Epithelial cell of proximal tubule (primary cell): ENCODE measurements around the gene MCAT. TPM values are rescaled to one million over a fixed set of nuclear protein-coding genes. Genes with fewer than 3 reads are reported as not detected.

Source experiments
- DNase-seq: peaks from one replicate; pipeline ENCODE4 v3.0.0-alpha.2; 2011; ENCODE audit warnings: low read depth
- H3K4me3 ChIP-seq: 2 replicates; pipeline ENCODE4 v1.5.1; 2011; ENCODE audit warnings: low read depth, mild to moderate bottlenecking, low read length
- total RNA-seq: library from RNA; depleted of rRNA; stranded (reverse); fragments of >200 nt; gene quantifications from 2 replicates; pipeline ENCODE4 v1.2.3, GENCODE V29; 2015
- TF ChIP-seq, protein P1 (sequence below): conservative IDR thresholded peaks from 2 replicates; pipeline ENCODE4 v1.5.1; 2012; ENCODE audit warnings: low read depth, mild to moderate bottlenecking, low read length

The MCAT gene
- total RNA-seq, 1 donor from 2014 or later = 31.9 TPM

DNA sequence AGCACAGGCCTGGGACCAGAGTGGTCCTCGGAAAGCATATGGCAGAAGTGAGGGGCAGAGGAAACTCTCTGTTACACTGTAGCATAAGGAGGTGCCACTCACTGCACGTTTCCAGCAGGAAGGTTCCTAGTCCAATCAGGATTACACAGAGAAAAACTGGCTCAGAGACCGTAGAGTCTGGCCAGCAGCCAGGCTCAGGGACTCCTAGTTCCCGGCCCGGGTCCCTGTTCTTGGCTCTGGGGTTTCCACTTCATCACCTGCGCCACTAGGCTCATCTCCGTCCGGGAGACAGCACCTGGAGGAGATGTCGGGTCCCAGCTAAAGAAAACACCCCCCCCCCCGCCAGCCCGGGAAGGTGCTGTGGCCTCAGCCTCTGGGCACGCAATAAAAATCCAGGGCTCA is 42.7 kb upstream of the MCAT start:
- peak overlapping the region; percentile 81 for H3K4me3 ChIP-seq
- DNase-seq = no peak
- TF ChIP-seq, protein P1, sequence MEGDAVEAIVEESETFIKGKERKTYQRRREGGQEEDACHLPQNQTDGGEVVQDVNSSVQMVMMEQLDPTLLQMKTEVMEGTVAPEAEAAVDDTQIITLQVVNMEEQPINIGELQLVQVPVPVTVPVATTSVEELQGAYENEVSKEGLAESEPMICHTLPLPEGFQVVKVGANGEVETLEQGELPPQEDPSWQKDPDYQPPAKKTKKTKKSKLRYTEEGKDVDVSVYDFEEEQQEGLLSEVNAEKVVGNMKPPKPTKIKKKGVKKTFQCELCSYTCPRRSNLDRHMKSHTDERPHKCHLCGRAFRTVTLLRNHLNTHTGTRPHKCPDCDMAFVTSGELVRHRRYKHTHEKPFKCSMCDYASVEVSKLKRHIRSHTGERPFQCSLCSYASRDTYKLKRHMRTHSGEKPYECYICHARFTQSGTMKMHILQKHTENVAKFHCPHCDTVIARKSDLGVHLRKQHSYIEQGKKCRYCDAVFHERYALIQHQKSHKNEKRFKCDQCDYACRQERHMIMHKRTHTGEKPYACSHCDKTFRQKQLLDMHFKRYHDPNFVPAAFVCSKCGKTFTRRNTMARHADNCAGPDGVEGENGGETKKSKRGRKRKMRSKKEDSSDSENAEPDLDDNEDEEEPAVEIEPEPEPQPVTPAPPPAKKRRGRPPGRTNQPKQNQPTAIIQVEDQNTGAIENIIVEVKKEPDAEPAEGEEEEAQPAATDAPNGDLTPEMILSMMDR = no peak

DNA sequence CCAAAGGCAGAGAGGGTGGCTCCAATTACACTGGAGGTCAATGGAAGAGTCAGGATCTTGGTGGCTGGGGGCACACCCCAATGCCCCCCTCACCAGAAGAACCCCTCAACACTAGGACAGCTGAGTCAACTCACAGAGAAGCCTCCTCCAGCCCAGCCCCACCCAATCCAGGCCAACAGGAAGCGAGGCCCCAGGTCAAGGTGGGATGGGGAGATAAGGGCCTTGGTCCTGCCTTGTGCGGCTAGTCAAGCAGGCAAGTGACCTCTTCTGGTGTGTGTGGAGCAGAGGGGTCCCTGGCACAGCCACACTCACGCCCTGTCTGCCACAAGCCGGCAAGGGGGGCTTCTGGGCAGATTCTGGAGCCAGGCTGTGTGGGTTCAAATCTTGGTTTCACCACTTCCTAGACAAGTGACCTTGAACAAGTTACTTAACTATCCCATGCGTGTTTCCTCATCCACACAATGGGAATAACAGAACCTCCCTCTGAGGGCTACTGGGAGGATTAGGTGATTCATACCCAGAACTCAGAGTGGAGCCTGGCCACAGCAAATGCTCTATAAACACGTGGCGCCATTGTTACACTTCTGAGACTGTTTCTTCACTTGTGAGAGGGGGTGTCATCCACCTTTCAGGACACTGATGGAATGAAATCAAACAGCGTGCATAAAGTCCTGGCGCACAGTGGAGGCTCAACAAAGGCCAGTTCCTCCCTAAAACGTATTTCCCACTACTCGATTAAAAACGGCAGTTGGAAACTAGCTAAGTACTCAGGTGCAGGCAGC is 40.5 kb upstream of the MCAT start:
- H3K4me3 ChIP-seq = no peak overlapping the region
- DNase-seq = no peak
- TF ChIP-seq, protein P1 = no peak

DNA sequence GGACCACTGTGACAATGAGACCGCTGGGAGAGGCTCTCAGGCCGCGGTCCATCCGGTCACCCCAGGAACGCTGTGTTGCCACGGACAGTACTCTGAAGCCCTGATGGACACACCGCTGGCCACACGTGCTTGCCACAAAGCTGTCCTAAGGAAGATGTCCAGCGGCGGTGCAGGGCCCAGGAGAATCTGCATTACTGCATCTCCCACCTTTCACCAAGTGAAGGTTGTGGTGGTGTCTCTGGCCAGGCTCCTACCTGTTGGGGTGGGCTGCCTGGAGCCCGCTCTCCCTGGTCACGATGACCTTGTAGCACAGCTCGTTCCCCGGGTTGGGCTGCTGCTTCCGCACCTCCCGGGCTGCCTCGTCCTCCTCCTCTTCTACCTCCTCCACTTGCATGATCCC is 39.5 kb upstream of the MCAT start:
- TF ChIP-seq, protein P1 = no peak
- no peak overlapping the region for H3K4me3 ChIP-seq
- DNase-seq = no peak

DNA sequence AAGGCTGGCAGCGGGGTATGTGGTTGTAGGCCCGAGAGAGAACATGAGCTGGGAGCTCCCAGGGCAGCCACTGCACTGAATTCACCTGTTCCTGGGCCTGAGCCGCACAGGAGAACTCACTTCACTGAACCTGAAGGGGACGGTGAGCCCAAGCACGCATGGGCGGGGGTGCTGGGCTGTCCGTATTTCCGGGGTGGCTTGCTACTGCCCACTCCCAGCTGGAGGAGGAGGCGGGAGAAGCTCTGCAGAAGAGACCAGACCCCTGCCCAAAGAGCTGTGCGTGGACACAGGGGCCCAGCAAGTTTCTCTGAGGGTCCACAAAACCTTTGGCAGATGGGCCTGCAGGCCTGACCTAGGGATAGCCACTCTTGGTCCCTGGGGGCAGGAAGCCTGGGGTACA is 38.9 kb upstream of the MCAT start:
- TF ChIP-seq, protein P1 = no peak
- DNase-seq = no peak
- no peak overlapping the region for H3K4me3 ChIP-seq

DNA sequence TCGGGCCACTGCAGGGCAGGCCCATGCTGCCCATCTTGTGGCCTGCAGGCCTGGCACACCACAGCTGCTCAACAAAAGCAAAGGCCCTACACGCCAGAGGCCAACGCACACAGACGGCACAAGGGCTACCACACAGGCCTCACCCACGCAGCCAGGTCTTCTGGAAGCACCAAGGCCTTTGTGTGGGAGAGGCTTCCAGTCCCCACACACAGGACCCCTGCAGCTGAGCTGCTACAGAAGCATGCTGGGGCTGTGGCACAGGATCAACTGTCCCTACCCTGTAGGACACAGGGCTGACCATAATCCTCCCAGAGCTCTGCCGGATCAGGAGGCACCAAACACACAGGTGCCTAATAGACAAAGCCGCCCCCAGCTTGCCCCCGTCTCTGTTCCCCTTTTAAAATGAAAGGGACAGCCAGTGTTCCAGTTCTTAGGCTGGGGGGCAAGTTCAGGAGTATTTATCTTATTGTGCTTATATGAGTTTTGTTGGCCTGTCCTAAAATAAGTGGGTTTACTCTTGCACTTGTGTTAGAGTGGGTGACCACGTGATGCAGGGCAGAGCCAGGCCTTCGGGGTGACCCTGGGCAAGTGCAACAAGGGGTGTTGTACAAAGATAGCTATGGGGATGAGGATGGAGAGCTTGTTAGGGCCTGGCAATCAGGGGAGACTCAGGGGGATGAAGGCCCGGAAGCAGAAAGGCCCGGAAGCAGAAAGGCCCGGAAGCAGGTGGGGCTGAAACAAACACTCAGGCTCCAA is 38.3 kb upstream of the MCAT start:
- H3K4me3 ChIP-seq = no peak overlapping the region
- TF ChIP-seq, protein P1 = no peak
- no peak for DNase-seq

DNA sequence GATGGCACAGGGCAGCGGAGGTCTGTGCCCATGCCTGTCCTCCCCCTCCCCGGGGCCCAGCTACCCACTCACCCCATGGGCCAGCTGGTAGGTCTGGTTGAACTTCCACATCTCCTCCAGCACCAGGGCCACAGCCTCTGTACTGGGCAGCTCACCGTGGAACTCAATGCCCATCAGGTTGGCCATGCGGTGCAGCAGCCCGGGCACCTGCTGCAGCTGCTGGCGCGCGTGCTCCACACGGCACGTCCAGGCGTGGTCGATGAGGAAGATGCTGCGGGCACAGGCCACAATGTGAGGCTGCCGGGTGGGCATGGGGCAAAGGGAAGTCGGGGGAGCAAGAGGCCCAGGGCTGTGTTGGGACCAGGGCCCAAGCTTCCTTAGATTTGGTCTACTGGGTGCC is 37.5 kb upstream of the MCAT start:
- TF ChIP-seq, protein P1 = no peak
- DNase-seq = no peak
- H3K4me3 ChIP-seq = no peak overlapping the region

DNA sequence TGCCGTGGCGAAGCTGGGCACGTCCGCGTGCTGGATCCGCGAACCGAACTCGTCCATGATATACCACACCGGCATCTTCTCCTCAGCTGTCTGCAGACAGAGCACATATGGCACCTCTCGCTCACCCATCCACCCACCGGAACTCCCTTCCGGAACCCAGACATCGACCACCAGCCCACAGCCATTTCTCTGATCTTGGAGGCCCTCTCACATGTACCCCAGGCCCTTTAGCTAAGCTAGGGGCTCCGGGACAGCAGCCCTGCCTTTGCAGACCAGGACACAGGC is 36.7 kb upstream of the MCAT start:
- no peak for DNase-seq
- no peak overlapping the region for H3K4me3 ChIP-seq
- TF ChIP-seq, protein P1 = no peak
